ENCODE data around the gene NEDD4L. TPM values are rescaled to one million over a fixed set of nuclear protein-coding genes. Genes with fewer than 3 reads are reported as not detected.
A peak's percentile ranks its signal among the peaks of the same experiment; 100 is the strongest.

NEDD4L gene
- total RNA-seq, 1 donor from 2014 or later = 93.9 TPM

DNA sequence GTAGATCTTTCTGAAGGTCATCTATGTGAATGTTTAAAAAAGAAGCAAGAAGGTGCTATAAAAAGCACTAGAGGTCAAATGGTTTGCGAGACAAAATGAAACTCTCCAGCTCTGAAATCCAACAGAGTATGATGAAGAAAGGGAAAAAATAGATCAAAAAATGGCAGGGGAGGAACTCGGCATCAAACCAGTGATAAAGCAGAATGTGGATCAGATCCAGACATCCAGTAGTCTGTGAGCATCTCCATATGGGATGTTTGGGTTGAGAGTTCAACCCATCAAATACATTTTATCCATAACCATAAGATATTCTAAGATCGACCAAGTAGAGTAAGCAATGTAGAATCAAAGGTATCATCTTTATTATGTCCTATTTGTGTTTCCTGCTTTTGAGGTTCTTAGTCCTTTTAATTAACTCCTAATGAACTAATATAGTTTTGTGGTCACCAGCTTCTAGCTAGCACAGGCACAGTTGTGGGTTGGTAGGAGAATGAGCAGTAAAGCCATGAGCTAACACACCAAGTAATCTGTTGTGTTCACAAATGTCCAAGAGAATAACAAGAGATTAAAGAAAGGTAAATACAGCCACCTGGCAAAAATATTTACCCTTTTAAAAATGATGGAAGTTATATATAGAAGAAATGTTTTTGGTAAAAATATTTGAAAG, 160.9 kb downstream of the NEDD4L start:
- H3K9me3 Mint-ChIP-seq (ENCODE audit: unreplicated experiment) = no peaks in the 10 kb centered on the region
- no peak overlapping the region for H2AFZ ChIP-seq (ENCODE audit: low read depth, low read length)
- H3K4me1 Mint-ChIP-seq (ENCODE audit: low read depth, unreplicated experiment) = peaks cover 41% of the 10 kb centered on the region
- H3K9me3 ChIP-seq (ENCODE audit: insufficient read depth, low read depth, low read length) = no peaks in the 10 kb centered on the region
- H4K20me1 ChIP-seq (ENCODE audit: insufficient read depth, low read length) = no peaks in the 10 kb centered on the region
- no peak for DNase-seq (ENCODE audit: low read depth)
- no peaks in the 10 kb centered on the region for H3K36me3 Mint-ChIP-seq (ENCODE audit: low read depth, unreplicated experiment)
- H3K36me3 ChIP-seq (ENCODE audit: insufficient read depth, low read length) = no peaks in the 10 kb centered on the region
- peak overlapping the region; percentile 76 for H3K27ac Mint-ChIP-seq (ENCODE audit: unreplicated experiment)
- no peaks in the 10 kb centered on the region for H3K79me2 ChIP-seq (ENCODE audit: insufficient read depth, low read length)
- TF ChIP-seq, protein P1, sequence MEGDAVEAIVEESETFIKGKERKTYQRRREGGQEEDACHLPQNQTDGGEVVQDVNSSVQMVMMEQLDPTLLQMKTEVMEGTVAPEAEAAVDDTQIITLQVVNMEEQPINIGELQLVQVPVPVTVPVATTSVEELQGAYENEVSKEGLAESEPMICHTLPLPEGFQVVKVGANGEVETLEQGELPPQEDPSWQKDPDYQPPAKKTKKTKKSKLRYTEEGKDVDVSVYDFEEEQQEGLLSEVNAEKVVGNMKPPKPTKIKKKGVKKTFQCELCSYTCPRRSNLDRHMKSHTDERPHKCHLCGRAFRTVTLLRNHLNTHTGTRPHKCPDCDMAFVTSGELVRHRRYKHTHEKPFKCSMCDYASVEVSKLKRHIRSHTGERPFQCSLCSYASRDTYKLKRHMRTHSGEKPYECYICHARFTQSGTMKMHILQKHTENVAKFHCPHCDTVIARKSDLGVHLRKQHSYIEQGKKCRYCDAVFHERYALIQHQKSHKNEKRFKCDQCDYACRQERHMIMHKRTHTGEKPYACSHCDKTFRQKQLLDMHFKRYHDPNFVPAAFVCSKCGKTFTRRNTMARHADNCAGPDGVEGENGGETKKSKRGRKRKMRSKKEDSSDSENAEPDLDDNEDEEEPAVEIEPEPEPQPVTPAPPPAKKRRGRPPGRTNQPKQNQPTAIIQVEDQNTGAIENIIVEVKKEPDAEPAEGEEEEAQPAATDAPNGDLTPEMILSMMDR (IDR thresholded peaks at IDR 0.05; ENCODE audit: insufficient read depth, low read depth, low read length) = no peak
- TF ChIP-seq EZH2 (IDR thresholded peaks at IDR 0.05; ENCODE audit: insufficient read depth, low read length) = no peak
- H3K4me3 ChIP-seq (ENCODE audit: insufficient read depth, low read depth, low read length) = no peak overlapping the region
- H3K27me3 Mint-ChIP-seq (ENCODE audit: low read depth, unreplicated experiment) = no peaks in the 10 kb centered on the region
- no peak for FAIRE-seq
- H3K27ac ChIP-seq (ENCODE audit: low read depth, low read length) = no peak overlapping the region
- H3K4me2 ChIP-seq (ENCODE audit: low read length) = no peak overlapping the region
- peaks cover 14% of the 10 kb centered on the region for H3K4me1 ChIP-seq (ENCODE audit: insufficient read depth, low read length)
- no peak overlapping the region for H3K9ac ChIP-seq (ENCODE audit: low read length)
- no peak overlapping the region for H3K4me3 Mint-ChIP-seq (ENCODE audit: unreplicated experiment)
- no peaks in the 10 kb centered on the region for H3K27me3 ChIP-seq (ENCODE audit: insufficient read depth, low read length)

DNA sequence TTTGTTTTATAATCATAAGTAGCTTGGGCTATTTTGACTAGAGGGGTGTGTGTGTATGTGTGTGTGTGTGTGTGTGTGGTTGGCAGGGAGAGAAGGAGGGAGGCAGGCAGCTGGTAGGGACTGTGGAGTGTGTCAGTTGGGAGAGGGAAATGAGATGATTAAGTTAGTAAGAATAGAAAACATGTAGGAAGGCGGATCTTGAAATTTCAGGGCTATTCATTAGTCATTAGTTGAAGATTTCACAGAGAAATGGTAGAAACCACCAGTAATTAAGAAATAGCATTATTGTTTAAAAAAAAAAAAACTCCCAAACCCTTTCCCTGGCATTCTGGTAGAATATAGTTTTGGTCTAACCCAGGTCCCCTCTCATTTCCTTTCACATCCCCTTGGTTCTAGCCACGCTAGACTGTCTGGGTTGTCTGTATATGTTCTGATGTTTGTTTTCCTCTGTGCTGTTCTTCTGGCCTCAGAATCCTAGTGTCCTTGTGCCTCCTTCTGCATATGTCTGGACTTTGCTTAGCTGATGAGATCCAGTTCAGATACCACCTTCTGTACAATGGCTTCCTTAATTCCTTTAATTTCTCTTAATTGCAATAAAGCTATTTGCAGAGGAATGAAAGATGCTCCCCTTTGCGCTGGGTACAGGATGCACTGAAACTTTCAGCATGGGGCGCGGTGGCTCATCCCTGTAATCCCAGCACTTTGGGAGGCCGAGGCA, 161.6 kb downstream of the NEDD4L start:
- Histone ChIP-seq H3K4me3 (ENCODE audit: insufficient read depth, low read depth, low read length) (no peak overlapping the region), H3K27ac (ENCODE audit: low read depth, low read length) (peak overlapping the region; percentile 44), H3K9ac (ENCODE audit: low read length) (peak overlapping the region; percentile 25), H3K27me3 (ENCODE audit: insufficient read depth, low read length) (no peaks in the 10 kb centered on the region), H4K20me1 (ENCODE audit: insufficient read depth, low read length) (no peaks in the 10 kb centered on the region), H3K4me2 (ENCODE audit: low read length) (peak overlapping the region; percentile 49), H3K4me1 (ENCODE audit: insufficient read depth, low read length) (peaks cover 14% of the 10 kb centered on the region), H3K36me3 (ENCODE audit: insufficient read depth, low read length) (no peaks in the 10 kb centered on the region), H3K9me3 (ENCODE audit: insufficient read depth, low read depth, low read length) (no peaks in the 10 kb centered on the region), H2AFZ (ENCODE audit: low read depth, low read length) (no peak overlapping the region), H3K79me2 (ENCODE audit: insufficient read depth, low read length) (no peaks in the 10 kb centered on the region)
- DNase-seq (ENCODE audit: low read depth) (peak; percentile 87), FAIRE-seq (peak; percentile 13)
- H3K36me3 Mint-ChIP-seq (ENCODE audit: low read depth, unreplicated experiment) = no peaks in the 10 kb centered on the region
- no peaks in the 10 kb centered on the region for H3K27me3 Mint-ChIP-seq (ENCODE audit: low read depth, unreplicated experiment)
- peak overlapping the region; percentile 37 for H3K4me3 Mint-ChIP-seq (ENCODE audit: unreplicated experiment)
- peaks cover 44% of the 10 kb centered on the region for H3K4me1 Mint-ChIP-seq (ENCODE audit: low read depth, unreplicated experiment)
- TF ChIP-seq, protein P1 (IDR thresholded peaks at IDR 0.05; ENCODE audit: insufficient read depth, low read depth, low read length) = no peak
- no peak for TF ChIP-seq EZH2 (IDR thresholded peaks at IDR 0.05; ENCODE audit: insufficient read depth, low read length)
- H3K9me3 Mint-ChIP-seq (ENCODE audit: unreplicated experiment) = no peaks in the 10 kb centered on the region
- peak overlapping the region; percentile 76 for H3K27ac Mint-ChIP-seq (ENCODE audit: unreplicated experiment)
